ENCODE results near the gene VPS36. TPM values are rescaled to one million over a fixed set of nuclear protein-coding genes. Genes with fewer than 3 reads are reported as not detected.

Gene VPS36
- total RNA-seq, 2 experiments from 2014 or later, result 39.1 to 43.2 TPM

- H3K36me3 Mint-ChIP-seq (ENCODE audit: low read depth), result no peaks in the 10 kb centered on the region
- DNase-seq (no peak), ATAC-seq (no peak)
- peaks cover 24% of the 10 kb centered on the region for H3K4me1 Mint-ChIP-seq (ENCODE audit: low read depth)
- H3K27me3 Mint-ChIP-seq (ENCODE audit: low read depth), result peaks cover 20% of the 10 kb centered on the region
- peak overlapping the region; percentile 60 for H3K4me3 Mint-ChIP-seq
- no peak overlapping the region for H3K27ac Mint-ChIP-seq
- ChIA-PET CTCF (interaction anchor here (1.0 to 2.2 kb wide), 2 partner anchors 44 to 45 kb away, joined by 4 to 7 read pairs; partner anchors contain the start of gene VPS36), POLR2A (interaction anchor here (0.5 kb wide), 1 partner anchor 45 kb away, joined by 3 read pairs; the partner anchor contains the start of gene VPS36)
- H3K9me3 Mint-ChIP-seq (ENCODE audit: insufficient read depth), result no peaks in the 10 kb centered on the region
Measured at GRCh38 chr13:52405369-52405766, 45.1 kb downstream of the VPS36 start.

- POLR2A ChIA-PET, result no interaction called here
- Mint-ChIP-seq H3K27me3 (ENCODE audit: low read depth) (peaks cover 22% of the 10 kb centered on the region), H3K4me3 (no peak overlapping the region), H3K27ac (no peak overlapping the region), H3K36me3 (ENCODE audit: low read depth) (no peaks in the 10 kb centered on the region), H3K9me3 (ENCODE audit: insufficient read depth) (no peaks in the 10 kb centered on the region), H3K4me1 (ENCODE audit: low read depth) (peaks cover 9% of the 10 kb centered on the region)
- DNase-seq (no peak), ATAC-seq (no peak)
- CTCF ChIA-PET, result interaction anchor here (1.5 kb wide), 1 partner anchor 51 kb away, joined by 4 read pairs; no protein-coding TSS in a partner anchor
Measured at GRCh38 chr13:52399708-52400107, 50.7 kb downstream of the VPS36 start.

- H3K36me3 Mint-ChIP-seq (ENCODE audit: low read depth), result no peaks in the 10 kb centered on the region
- ChIA-PET CTCF (interaction anchor here (1.5 kb wide), 1 partner anchor 52 kb away, joined by 4 read pairs; no protein-coding TSS in a partner anchor), POLR2A (no interaction called here)
- DNase-seq (no peak), ATAC-seq (no peak)
- peaks cover 2% of the 10 kb centered on the region for H3K4me1 Mint-ChIP-seq (ENCODE audit: low read depth)
- peaks cover 16% of the 10 kb centered on the region for H3K27me3 Mint-ChIP-seq (ENCODE audit: low read depth)
- H3K9me3 Mint-ChIP-seq (ENCODE audit: insufficient read depth), result no peaks in the 10 kb centered on the region
- H3K4me3 Mint-ChIP-seq, result no peak overlapping the region
- H3K27ac Mint-ChIP-seq, result no peak overlapping the region
Measured at GRCh38 chr13:52399046-52399445, 51.4 kb downstream of the VPS36 start.

- DNase-seq (no peak), ATAC-seq (no peak)
- H3K36me3 Mint-ChIP-seq (ENCODE audit: low read depth), result no peaks in the 10 kb centered on the region
- ChIA-PET CTCF (interaction anchor here (1.1 kb wide), 1 partner anchor 55 kb away, joined by 3 read pairs; no protein-coding TSS in a partner anchor), POLR2A (no interaction called here)
- H3K4me3 Mint-ChIP-seq, result no peak overlapping the region
- no peak overlapping the region for H3K27ac Mint-ChIP-seq
- no peaks in the 10 kb centered on the region for H3K4me1 Mint-ChIP-seq (ENCODE audit: low read depth)
- no peaks in the 10 kb centered on the region for H3K9me3 Mint-ChIP-seq (ENCODE audit: insufficient read depth)
- H3K27me3 Mint-ChIP-seq (ENCODE audit: low read depth), result peaks cover 9% of the 10 kb centered on the region
Measured at GRCh38 chr13:52395704-52396103, 54.7 kb downstream of the VPS36 start.

GRCh38 chr13:52394586-52394985, 55.8 kb downstream of the VPS36 start:
- H3K36me3 Mint-ChIP-seq (ENCODE audit: low read depth), result no peaks in the 10 kb centered on the region
- CTCF ChIA-PET, result no interaction called here
- POLR2A ChIA-PET, result no interaction called here
- H3K9me3 Mint-ChIP-seq (ENCODE audit: insufficient read depth), result no peaks in the 10 kb centered on the region
- H3K27ac Mint-ChIP-seq, result no peak overlapping the region
- H3K4me1 Mint-ChIP-seq (ENCODE audit: low read depth), result no peaks in the 10 kb centered on the region
- peaks cover 7% of the 10 kb centered on the region for H3K27me3 Mint-ChIP-seq (ENCODE audit: low read depth)
- H3K4me3 Mint-ChIP-seq, result no peak overlapping the region
- no peak for ATAC-seq
- DNase-seq, result no peak

GRCh38 chr13:52393572-52394357, 56.7 kb downstream of the VPS36 start:
- Mint-ChIP-seq H3K27me3 (ENCODE audit: low read depth) (peaks cover 7% of the 10 kb centered on the region), H3K27ac (no peak overlapping the region), H3K9me3 (ENCODE audit: insufficient read depth) (no peaks in the 10 kb centered on the region), H3K4me3 (no peak overlapping the region), H3K36me3 (ENCODE audit: low read depth) (no peaks in the 10 kb centered on the region), H3K4me1 (ENCODE audit: low read depth) (no peaks in the 10 kb centered on the region)
- no peak for DNase-seq
- ChIA-PET CTCF (no interaction called here), POLR2A (no interaction called here)
- no peak for ATAC-seq

- H3K36me3 Mint-ChIP-seq (ENCODE audit: low read depth), result no peaks in the 10 kb centered on the region
Measured at GRCh38 chr13:52387721-52388120, 62.7 kb downstream of the VPS36 start.

GRCh38 chr13:52385870-52386269, 64.6 kb downstream of the VPS36 start:
- Mint-ChIP-seq H3K27me3 (ENCODE audit: low read depth) (no peaks in the 10 kb centered on the region), H3K4me3 (no peak overlapping the region), H3K27ac (no peak overlapping the region), H3K36me3 (ENCODE audit: low read depth) (no peaks in the 10 kb centered on the region), H3K4me1 (ENCODE audit: low read depth) (no peaks in the 10 kb centered on the region), H3K9me3 (ENCODE audit: insufficient read depth) (no peaks in the 10 kb centered on the region)
- ATAC-seq (no peak), DNase-seq (no peak)
- CTCF ChIA-PET, result no interaction called here
- POLR2A ChIA-PET, result no interaction called here

More at GRCh38 chr13:52387721-52388120, 62.7 kb downstream of the VPS36 start:
- Mint-ChIP-seq H3K4me1 (ENCODE audit: low read depth) (no peaks in the 10 kb centered on the region), H3K9me3 (ENCODE audit: insufficient read depth) (no peaks in the 10 kb centered on the region), H3K27ac (no peak overlapping the region), H3K27me3 (ENCODE audit: low read depth) (no peaks in the 10 kb centered on the region), H3K4me3 (no peak overlapping the region)
- ChIA-PET POLR2A (no interaction called here), CTCF (interaction anchor here (1.3 kb wide), 1 partner anchor 62 kb away, joined by 3 read pairs; the partner anchor contains the start of gene VPS36)
- ATAC-seq (no peak), DNase-seq (no peak)

GRCh38 chr13:52383366-52383765, 67.1 kb downstream of the VPS36 start:
- no peak for DNase-seq
- H3K27ac Mint-ChIP-seq, result no peak overlapping the region
- POLR2A ChIA-PET, result interaction anchor here (0.5 kb wide), 1 partner anchor 14 kb away, joined by 3 read pairs; no protein-coding TSS in a partner anchor

GRCh38 chr13:52378312-52378711, 72.1 kb downstream of the VPS36 start:
- ATAC-seq (no peak), DNase-seq (no peak)
- Mint-ChIP-seq H3K4me3 (no peak overlapping the region), H3K9me3 (ENCODE audit: insufficient read depth) (no peaks in the 10 kb centered on the region), H3K27me3 (ENCODE audit: low read depth) (no peaks in the 10 kb centered on the region), H3K4me1 (ENCODE audit: low read depth) (no peaks in the 10 kb centered on the region), H3K27ac (no peak overlapping the region), H3K36me3 (ENCODE audit: low read depth) (no peaks in the 10 kb centered on the region)
- CTCF ChIA-PET, result no interaction called here
- POLR2A ChIA-PET, result no interaction called here

More at GRCh38 chr13:52383366-52383765, 67.1 kb downstream of the VPS36 start:
- ATAC-seq, result no peak
- no peak overlapping the region for H3K4me3 Mint-ChIP-seq
- H3K4me1 Mint-ChIP-seq (ENCODE audit: low read depth), result no peaks in the 10 kb centered on the region
- H3K27me3 Mint-ChIP-seq (ENCODE audit: low read depth), result no peaks in the 10 kb centered on the region
- H3K36me3 Mint-ChIP-seq (ENCODE audit: low read depth), result no peaks in the 10 kb centered on the region
- no peaks in the 10 kb centered on the region for H3K9me3 Mint-ChIP-seq (ENCODE audit: insufficient read depth)
- CTCF ChIA-PET, result no interaction called here

- DNase-seq, result no peak
- Mint-ChIP-seq H3K27ac (no peak overlapping the region), H3K36me3 (ENCODE audit: low read depth) (no peaks in the 10 kb centered on the region), H3K9me3 (ENCODE audit: insufficient read depth) (no peaks in the 10 kb centered on the region), H3K4me3 (no peak overlapping the region), H3K4me1 (ENCODE audit: low read depth) (no peaks in the 10 kb centered on the region), H3K27me3 (ENCODE audit: low read depth) (no peaks in the 10 kb centered on the region)
- POLR2A ChIA-PET, result no interaction called here
- CTCF ChIA-PET, result no interaction called here
- no peak for ATAC-seq
Measured at GRCh38 chr13:52377898-52378297, 72.5 kb downstream of the VPS36 start.

- ATAC-seq, result no peak
- H3K9me3 Mint-ChIP-seq (ENCODE audit: insufficient read depth), result no peaks in the 10 kb centered on the region
- DNase-seq, result no peak
- ChIA-PET POLR2A (no interaction called here), CTCF (no interaction called here)
- no peaks in the 10 kb centered on the region for H3K27me3 Mint-ChIP-seq (ENCODE audit: low read depth)
- no peaks in the 10 kb centered on the region for H3K36me3 Mint-ChIP-seq (ENCODE audit: low read depth)
- H3K4me1 Mint-ChIP-seq (ENCODE audit: low read depth), result no peaks in the 10 kb centered on the region
- no peak overlapping the region for H3K27ac Mint-ChIP-seq
- no peak overlapping the region for H3K4me3 Mint-ChIP-seq
Measured at GRCh38 chr13:52374873-52375411, 75.5 kb downstream of the VPS36 start.

Measured in activated CD8-positive, alpha-beta T cell treated with anti-CD3 and anti-CD28 coated beads, Interleukin-2, amount 10 ng/mL, durations not matched to agents 7 days and 5 days (primary cell).